HL-60 (cell line): ENCODE measurements around the gene C1orf21.

Source experiments
- CTCF ChIP-seq: IDR thresholded peaks from one replicate; pipeline ENCODE4 v1.5.1; 2011; ENCODE audit warnings: low read length, control low read depth, inconsistent platforms; ENCODE audit not compliant: insufficient read depth
- POLR2AphosphoS5 ChIP-seq: IDR thresholded peaks from 2 replicates; pipeline ENCODE4 v1.6.1; 2012; ENCODE audit warnings: low read depth
- REST ChIP-seq: IDR thresholded peaks from 2 replicates; pipeline ENCODE4 v1.6.1; 2012; ENCODE audit warnings: low read depth; ENCODE audit not compliant: insufficient replicate concordance

DNA sequence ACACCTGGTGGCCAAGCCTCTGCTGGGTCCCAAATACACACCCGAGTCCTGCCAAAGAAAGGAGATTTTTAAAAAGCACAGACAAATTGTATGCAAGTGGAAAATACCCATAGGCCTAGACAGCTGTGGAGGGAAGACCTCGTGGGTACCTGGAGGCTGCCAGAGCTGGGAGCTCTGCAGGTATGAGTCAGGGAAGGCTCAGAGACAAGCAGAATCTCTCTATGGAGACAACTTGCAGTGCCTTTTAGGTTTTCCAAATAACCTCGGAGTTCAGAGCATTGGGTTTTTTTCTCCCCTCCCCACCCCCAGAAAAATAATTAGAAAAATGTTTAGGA, 240.1 kb downstream of the C1orf21 start:
- TF ChIP-seq CTCF (no peak), REST (no peak), POLR2AphosphoS5 (no peak)
